HUES64 (cell line): ENCODE results near the gene EIF5A.

Experiments
- H3K27ac ChIP-seq: 2 replicates; pipeline ENCODE4 v1.7.0; 2013; ENCODE audit warnings: low read depth, low read length, inconsistent platforms
- H3K27me3 ChIP-seq: 2 replicates; pipeline ENCODE4 v1.6.1; 2013; ENCODE audit warnings: mild to moderate bottlenecking, low read length; ENCODE audit not compliant: insufficient read depth
- H3K36me3 ChIP-seq: 2 replicates; pipeline ENCODE4 v1.6.1; 2013; ENCODE audit warnings: mild to moderate bottlenecking, low read length; ENCODE audit not compliant: insufficient read depth
- H3K4me1 ChIP-seq: 2 replicates; pipeline ENCODE4 v1.6.1; 2013; ENCODE audit warnings: mild to moderate bottlenecking, low read length, moderate library complexity; ENCODE audit not compliant: insufficient read depth
- H3K4me3 ChIP-seq: 2 replicates; pipeline ENCODE4 v1.5.1; 2013; ENCODE audit warnings: mild to moderate bottlenecking, low read length, moderate library complexity
- H3K9ac ChIP-seq: 2 replicates; pipeline ENCODE4 v1.6.1; 2013; ENCODE audit warnings: mild to moderate bottlenecking, low read depth, low read length
- H3K9me3 ChIP-seq: 2 replicates; pipeline ENCODE4 v1.6.1; 2013; ENCODE audit warnings: low read depth, low read length; ENCODE audit not compliant: insufficient read depth
- WGBS: fragments of 150-250, 120-280 bp; methylation state at CpG from one replicate; pipeline ENCODE4 v1.1.7; 2013; ENCODE audit warnings: missing lambda C conversion rate; 5-methylcytosine and 5-hydroxymethylcytosine counted together

The EIF5A gene

GRCh38 chr17:7266784-7267183 lies 40.6 kb upstream of the EIF5A start:
- Histone ChIP-seq H3K4me1 (peaks cover 5% of the 10 kb centered on the region; the same call in 1 of the 2 replicates), H3K9me3 (no peaks in the 10 kb centered on the region), H3K27me3 (peaks cover 20% of the 10 kb centered on the region), H3K27ac (no peak overlapping the region), H3K36me3 (no peaks in the 10 kb centered on the region), H3K9ac (no peak overlapping the region), H3K4me3 (no peak overlapping the region)
- WGBS = 25% methylated on average over 1 of the region's 1 CpG

- Histone ChIP-seq H3K36me3 (0 out of 2 replicates have a peak, but pooled peaks cover 1% of the 10 kb centered on the region), H3K4me1 (peaks cover 6% of the 10 kb centered on the region; the same call in 1 of the 2 replicates), H3K9me3 (no peaks in the 10 kb centered on the region), H3K4me3 (no peak overlapping the region), H3K9ac (no peak overlapping the region), H3K27me3 (peaks cover 13% of the 10 kb centered on the region), H3K27ac (no peak overlapping the region)
- WGBS = 87% methylated on average over 8 of the region's 8 CpGs
Measured at GRCh38 chr17:7279448-7279847, 28.0 kb upstream of the EIF5A start.

- Histone ChIP-seq H3K27ac (no peak overlapping the region), H3K4me1 (peaks cover 6% of the 10 kb centered on the region; the same call in 1 of the 2 replicates), H3K9ac (peak overlapping the region; percentile 47)
Measured at GRCh38 chr17:7280519-7281073, 26.8 kb upstream of the EIF5A start.

GRCh38 chr17:7281074-7281952 lies 26.1 kb upstream of the EIF5A start, which contains the start of gene SLC2A4:
Gene SLC2A4, plus strand, starts transcription at chr17:7281718. Its CDS starts 217 bp downstream, at chr17:7281935.
- H3K9ac ChIP-seq = peak within 1 kb of the TSS; percentile 70
- peak within 1 kb of the TSS; percentile 81 for H3K4me3 ChIP-seq
- peaks cover 6% of the 10 kb centered on the region; the same call in 1 of the 2 replicates for H3K4me1 ChIP-seq
- H3K9me3 ChIP-seq = no peaks in the 10 kb centered on the region
- peaks cover 3% of the 10 kb centered on the region; the same call in 1 of the 2 replicates for H3K36me3 ChIP-seq
- no peak within 1 kb of the TSS; the same call in 1 of the 2 replicates for H3K27ac ChIP-seq
- H3K27me3 ChIP-seq = peaks cover 13% of the 10 kb centered on the region
- under 1% methylated on average over 71 of the region's 71 CpGs for WGBS

More at GRCh38 chr17:7280519-7281073, 26.8 kb upstream of the EIF5A start:
- H3K36me3 ChIP-seq = 0 out of 2 replicates have a peak, but pooled peaks cover 3% of the 10 kb centered on the region
- peak overlapping the region; percentile 81 for H3K4me3 ChIP-seq
- under 1% methylated on average over 29 of the region's 29 CpGs for WGBS
- H3K9me3 ChIP-seq = no peaks in the 10 kb centered on the region
- H3K27me3 ChIP-seq = peaks cover 13% of the 10 kb centered on the region

GRCh38 chr17:7281953-7282751 lies 25.3 kb upstream of the EIF5A start:
- Histone ChIP-seq H3K9me3 (no peaks in the 10 kb centered on the region), H3K36me3 (peaks cover 3% of the 10 kb centered on the region; the same call in 1 of the 2 replicates), H3K27ac (no peak overlapping the region; the same call in 1 of the 2 replicates), H3K4me3 (peak overlapping the region; percentile 81), H3K27me3 (peaks cover 13% of the 10 kb centered on the region), H3K9ac (peak overlapping the region; percentile 70), H3K4me1 (peaks cover 6% of the 10 kb centered on the region; the same call in 1 of the 2 replicates)
- WGBS = 3% methylated on average over 43 of the region's 43 CpGs

GRCh38 chr17:7282752-7283321 lies 24.6 kb upstream of the EIF5A start:
- peaks cover 3% of the 10 kb centered on the region; the same call in 1 of the 2 replicates for H3K36me3 ChIP-seq
- H3K4me3 ChIP-seq = peak overlapping the region; percentile 81
- H3K27ac ChIP-seq = no peak overlapping the region
- 84% methylated on average over 6 of the region's 6 CpGs for WGBS
- H3K9ac ChIP-seq = no peak overlapping the region
- peaks cover 13% of the 10 kb centered on the region for H3K27me3 ChIP-seq
- peaks cover 6% of the 10 kb centered on the region; the same call in 1 of the 2 replicates for H3K4me1 ChIP-seq
- no peaks in the 10 kb centered on the region for H3K9me3 ChIP-seq

GRCh38 chr17:7283471-7284216 lies 23.8 kb upstream of the EIF5A start:
- H3K4me1 ChIP-seq = peaks cover 6% of the 10 kb centered on the region; the same call in 1 of the 2 replicates
- no peak overlapping the region for H3K27ac ChIP-seq
- peaks cover 3% of the 10 kb centered on the region; the same call in 1 of the 2 replicates for H3K36me3 ChIP-seq
- no peak overlapping the region for H3K9ac ChIP-seq
- H3K4me3 ChIP-seq = no peak overlapping the region
- no peaks in the 10 kb centered on the region for H3K9me3 ChIP-seq
- WGBS = 88% methylated on average over 18 of the region's 18 CpGs
- H3K27me3 ChIP-seq = peaks cover 13% of the 10 kb centered on the region

GRCh38 chr17:7284911-7285310 lies 22.5 kb upstream of the EIF5A start:
- peaks cover 4% of the 10 kb centered on the region; the same call in 1 of the 2 replicates for H3K4me1 ChIP-seq
- H3K27ac ChIP-seq = no peak overlapping the region
- peaks cover 3% of the 10 kb centered on the region; the same call in 1 of the 2 replicates for H3K36me3 ChIP-seq
- no peak overlapping the region for H3K4me3 ChIP-seq
- 94% methylated on average over 16 of the region's 16 CpGs for WGBS
- no peaks in the 10 kb centered on the region for H3K9me3 ChIP-seq
- H3K27me3 ChIP-seq = peaks cover 13% of the 10 kb centered on the region
- H3K9ac ChIP-seq = no peak overlapping the region

GRCh38 chr17:7285679-7286078 lies 21.7 kb upstream of the EIF5A start:
- Histone ChIP-seq H3K4me3 (no peak overlapping the region), H3K27ac (no peak overlapping the region), H3K9me3 (no peaks in the 10 kb centered on the region), H3K36me3 (peaks cover 3% of the 10 kb centered on the region; the same call in 1 of the 2 replicates), H3K4me1 (no peaks in the 10 kb centered on the region), H3K27me3 (peaks cover 13% of the 10 kb centered on the region), H3K9ac (no peak overlapping the region)
- WGBS = 94% methylated on average over 12 of the region's 12 CpGs
